ENCODE results near the gene ARMC6.
"Not testable (repeated sequence)": the region's sequence is repeated elsewhere in the genome, so short reads cannot be mapped to it uniquely, and the experiment has no call there.

The ARMC6 gene

DNA sequence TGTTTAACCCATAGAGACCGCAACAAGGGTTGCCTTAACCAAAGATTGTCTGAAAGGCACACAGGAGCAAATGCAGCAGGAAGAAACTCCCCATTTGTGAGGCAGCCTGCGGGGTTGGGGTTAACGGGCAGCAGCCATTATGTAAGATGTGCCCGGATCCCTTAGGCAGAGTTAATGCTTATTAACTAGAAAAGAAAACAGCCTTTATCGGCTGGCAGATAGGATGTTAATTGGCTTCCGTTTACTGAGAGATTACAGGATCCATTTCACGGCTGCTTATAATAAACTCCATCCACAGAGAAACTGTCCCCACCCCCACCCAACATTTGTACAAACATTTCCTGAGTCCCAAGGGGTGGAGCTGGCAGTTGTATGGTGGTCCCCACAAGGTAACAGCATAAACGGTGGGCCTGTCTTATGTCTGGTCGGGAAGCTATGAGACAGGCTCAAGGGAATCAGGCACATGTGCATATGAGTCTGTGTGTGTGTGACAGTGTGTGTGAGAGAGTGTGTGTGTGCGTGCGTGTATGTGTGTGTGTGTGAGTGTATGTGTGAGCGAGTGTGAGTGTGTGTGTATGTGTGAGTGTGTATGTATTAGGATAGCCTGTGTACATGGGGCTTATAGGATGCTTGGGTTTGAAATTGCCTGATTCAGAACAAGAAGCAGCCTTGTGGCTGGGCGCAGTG lies 40.9 kb downstream of the ARMC6 start:
- no peak for DNase-seq (ENCODE audit: low read depth, low spot score)

DNA sequence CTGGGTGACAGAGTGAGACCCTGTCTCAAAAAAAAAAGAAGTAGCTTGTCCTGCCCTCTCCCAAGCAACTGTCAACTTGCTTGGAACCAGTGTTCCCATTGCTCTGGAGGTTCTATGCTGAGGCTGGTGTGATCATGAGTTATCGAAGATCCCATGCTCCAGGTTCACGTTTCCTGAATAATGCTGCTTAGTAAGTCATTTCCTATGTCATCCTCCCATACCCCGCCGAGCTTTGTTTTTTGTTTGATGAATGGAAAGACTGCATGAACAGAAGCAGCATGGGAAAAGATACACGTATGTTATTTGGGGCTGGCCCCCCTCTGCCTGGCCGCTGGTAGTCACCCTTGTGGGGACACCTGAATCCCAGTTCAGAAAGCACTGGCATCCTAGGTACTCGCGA lies 41.7 kb downstream of the ARMC6 start:
- DNase-seq (ENCODE audit: low read depth, low spot score), result no peak

DNA sequence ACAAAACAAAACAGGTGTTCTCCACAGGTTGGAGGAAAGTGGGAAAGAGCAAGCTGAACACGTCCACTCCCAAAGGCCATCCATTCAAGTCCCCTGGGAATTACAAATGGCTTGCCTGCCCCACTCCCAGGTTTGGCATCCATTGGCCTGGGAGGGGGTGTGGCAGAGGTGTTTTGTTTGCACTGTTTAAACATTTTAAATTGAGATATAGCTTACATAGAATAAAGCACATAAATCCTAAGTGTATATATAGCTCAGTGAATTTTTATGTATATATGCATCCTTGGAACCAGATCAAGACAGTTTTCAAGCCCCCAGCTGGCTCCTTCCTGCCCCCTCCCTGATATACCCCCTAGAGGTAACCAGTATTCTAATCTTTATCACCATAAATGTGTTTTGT lies 43.1 kb downstream of the ARMC6 start:
- no peak for DNase-seq (ENCODE audit: low read depth, low spot score)

DNA sequence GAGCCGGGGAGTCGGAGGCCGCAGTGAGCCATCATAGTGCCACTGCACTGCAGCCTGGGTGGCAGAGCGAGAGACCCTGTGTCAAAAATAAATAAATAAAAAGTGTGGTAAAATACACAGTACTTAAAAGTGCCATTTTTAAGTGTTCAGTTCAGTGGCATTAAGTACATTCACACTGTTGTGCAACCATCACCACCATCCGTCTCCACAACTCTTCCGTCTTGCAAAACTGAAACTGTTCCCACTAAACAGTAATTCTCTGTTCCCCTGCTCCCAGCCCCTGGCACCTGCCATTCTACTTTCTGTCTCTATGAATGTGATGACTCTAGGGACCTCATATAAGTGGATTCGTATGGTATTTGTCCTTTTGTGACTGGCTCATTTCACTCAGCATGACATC lies 43.7 kb downstream of the ARMC6 start:
- DNase-seq (ENCODE audit: low read depth, low spot score), result no peak

DNA sequence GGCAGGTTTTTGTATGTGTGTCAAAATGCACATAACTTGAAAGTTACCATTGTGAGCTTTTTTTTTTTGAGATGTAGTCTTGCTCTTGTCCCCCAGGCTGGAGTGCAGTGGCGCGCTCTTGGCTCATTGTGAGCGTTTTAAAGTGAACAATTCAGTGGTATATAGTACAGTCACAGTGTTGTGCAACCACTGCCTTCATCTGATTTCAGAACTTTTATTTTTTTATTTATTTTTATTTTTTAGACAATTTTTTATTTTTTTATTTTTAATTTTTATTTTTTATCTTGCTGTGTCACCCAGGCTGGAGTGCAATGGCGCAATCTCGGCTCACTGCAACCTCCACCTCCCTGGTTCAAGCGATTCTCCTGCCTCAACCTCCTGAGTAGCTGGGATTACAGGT lies 45.4 kb downstream of the ARMC6 start:
- no peak for DNase-seq (ENCODE audit: low read depth, low spot score)

DNA sequence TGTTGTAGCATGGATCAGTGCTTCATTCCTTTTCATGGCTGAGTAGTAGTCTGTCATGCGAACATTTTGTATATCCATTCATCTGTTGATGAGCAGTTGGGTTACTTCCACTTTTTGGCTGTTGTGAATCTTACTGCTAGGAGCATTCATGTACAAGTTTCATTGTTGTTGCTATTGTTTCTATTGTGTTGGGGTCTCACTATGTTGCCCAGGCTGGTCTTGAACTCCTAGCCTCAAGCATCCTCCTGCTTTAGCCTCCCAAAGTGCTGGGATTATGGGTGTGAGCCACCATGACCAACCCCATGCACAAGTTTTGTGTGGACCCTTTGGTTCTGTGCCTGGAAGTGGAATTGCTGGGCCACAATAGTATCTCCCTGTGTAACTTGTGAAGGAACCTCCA lies 46.2 kb downstream of the ARMC6 start:
- DNase-seq (ENCODE audit: low read depth, low spot score), result no peak

DNA sequence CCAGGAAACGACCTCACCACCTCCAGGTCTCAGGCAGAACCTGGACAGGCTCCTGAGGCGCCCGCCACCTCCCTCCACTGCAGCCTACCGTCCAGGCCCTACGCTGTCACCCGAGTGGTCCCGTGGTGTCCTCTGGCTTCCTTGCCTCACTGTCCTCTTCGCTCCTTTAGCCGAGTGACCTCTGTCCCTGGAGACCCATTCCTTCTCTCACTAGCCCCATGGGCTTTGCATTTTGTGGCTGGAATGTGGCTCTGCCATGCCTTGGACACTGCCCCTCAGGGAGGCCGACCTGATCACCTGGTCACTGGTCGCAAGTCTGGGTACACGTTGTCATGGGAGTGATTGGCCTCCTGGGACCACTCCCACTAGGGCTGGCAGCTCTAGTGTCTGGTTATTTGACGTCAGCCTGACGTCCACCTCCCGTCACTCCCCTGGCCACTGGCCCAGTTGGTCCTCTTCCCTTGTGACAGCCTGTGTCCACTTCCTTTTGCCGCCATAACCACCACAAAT lies 48.3 kb downstream of the ARMC6 start:
- DNase-seq (ENCODE audit: low read depth, low spot score), result no peak

DNA sequence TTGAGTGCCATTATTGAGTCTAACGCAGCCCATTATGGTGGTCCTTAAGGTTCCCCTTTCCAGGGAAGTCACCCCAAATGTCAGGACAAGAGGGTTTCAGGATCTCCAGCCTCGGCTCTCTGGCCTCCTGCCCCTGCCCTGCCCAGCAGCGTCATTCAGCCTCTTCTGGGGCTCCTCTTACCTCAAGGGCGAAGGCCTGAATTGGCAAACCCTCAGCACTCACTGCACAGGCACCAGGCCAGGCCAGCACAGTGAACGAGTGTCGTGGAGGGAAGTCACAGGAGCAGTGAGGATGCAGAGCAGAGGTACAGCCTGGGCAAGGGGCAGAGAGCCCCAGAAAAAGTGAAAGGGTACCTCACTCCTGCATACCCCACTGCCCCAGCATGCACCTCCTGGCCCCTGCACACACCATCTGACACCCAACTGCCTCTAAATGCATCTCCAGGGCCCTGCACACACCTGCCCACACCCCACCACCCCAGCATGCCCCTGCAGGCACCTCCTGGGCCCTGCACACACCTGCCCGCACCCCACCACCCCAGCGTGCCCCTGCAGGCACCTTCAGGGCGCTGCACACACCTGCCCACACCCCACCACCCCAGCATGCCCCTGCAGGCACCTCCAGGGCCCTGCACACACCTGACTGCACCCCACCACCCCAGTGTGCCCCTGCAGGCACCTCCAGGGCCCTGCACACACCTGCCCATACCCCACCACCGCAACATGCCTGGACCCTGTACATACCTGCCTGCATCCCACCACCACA lies 50.2 kb downstream of the ARMC6 start:
- no peak for DNase-seq (ENCODE audit: low read depth, low spot score)

DNA sequence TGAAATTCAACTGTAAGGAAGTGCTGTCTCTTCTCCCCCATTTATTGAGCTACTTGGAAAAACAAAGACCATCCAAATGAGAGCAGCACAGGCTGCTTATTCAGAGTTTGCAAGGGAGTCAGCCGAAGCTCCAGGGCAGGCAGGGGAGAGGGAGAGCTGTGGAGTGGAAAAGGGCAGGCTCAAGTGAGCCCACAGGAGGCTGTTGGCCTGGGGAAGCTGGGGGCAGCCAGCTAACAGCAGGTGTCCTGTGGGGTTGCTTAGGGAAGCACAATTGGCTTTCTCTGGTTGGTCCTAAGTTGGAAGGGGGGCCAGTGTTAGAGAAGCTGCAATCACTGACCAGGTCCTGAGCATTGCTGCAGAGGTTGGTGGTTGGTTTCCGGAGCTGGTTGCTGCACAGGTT lies 54.3 kb downstream of the ARMC6 start:
- DNase-seq (ENCODE audit: low read depth, low spot score), result no peak

DNA sequence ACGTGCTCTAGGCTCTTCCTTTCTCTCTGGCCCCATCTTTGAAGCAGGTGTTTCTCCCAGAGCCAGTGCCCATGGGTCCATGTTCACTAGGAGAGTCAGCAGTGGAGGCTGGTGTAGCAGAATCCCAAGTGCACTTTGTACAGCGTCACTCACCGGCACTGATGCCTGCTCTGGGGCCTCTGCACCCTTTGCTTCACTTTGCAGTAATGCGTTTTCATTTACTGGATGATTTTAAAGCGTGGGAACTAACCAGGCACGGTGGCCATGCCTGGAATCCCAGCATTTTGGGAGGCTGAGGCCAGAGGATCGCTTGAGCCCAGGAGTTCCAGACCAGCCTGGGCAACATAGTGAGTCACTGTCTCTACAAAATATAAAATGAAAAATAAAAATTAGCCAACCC lies 61.1 kb downstream of the ARMC6 start:
- DNase-seq (ENCODE audit: low read depth, low spot score), result no peak

DNA sequence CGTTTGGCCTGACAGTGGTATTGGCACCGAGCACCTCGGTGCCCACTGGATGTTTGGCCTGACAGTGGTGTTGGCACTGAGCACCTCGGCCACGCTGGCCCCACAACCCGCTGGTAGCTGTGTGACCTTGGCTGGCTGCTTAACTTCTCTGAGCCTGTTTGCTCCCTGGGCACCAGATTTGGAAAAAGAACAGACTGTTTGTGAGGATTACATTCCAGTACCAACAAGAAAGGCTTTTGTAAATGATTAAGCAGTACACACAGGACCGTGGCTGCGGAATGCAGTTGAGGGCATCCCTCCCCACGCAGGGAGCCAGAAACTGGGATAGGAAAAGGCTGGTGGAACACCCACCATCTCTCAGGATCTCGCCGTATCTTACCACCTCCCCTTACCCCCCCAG lies 62.3 kb downstream of the ARMC6 start:
- no peak for DNase-seq (ENCODE audit: low read depth, low spot score)

DNA sequence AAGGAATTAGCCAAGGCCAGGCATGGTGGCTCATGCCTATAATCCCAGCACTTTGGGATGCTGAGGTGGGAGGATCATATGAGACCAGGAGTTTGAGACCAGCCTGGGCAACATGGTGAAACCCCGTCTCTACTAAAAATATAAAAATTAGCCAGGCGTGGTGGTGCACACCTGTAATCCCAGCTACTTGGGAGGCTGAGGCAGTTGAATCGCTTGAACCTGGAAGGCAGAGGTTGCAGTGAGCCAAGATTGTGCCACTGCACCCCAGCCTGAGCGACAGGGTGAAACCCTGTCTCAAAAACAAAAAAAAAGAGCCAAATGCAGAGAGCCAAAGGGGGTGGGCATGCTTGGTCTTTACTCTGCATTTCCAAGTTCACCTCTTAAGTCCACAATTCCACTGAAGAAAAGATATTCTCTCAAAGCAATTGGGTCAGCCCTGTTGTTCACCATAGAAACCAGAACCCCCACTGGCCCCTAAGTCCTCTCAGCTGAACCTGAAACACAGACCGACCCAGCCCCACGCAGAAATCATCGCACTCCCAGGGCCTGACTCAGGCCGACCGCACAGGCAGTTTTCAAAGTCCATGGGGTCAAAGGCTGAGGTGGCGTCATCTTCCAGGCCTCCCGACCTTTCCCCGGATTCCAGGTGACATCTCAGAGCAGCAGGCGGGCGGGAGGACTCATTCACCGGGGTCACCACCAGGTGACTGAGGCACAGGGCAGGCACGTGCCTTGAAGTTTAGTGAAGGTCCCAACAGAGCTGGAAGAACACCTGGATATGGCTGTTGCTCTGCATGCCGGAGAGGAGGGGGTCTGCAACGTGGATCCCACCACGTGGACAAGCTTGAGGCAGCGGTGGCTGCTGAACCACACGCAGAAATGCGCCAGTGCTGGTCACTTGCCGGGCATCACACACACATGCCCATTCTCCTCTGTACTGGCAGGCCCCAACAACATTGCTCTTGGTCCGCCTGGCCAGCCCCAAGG lies 63.5 kb downstream of the ARMC6 start:
- no peak for DNase-seq (ENCODE audit: low read depth, low spot score)

DNA sequence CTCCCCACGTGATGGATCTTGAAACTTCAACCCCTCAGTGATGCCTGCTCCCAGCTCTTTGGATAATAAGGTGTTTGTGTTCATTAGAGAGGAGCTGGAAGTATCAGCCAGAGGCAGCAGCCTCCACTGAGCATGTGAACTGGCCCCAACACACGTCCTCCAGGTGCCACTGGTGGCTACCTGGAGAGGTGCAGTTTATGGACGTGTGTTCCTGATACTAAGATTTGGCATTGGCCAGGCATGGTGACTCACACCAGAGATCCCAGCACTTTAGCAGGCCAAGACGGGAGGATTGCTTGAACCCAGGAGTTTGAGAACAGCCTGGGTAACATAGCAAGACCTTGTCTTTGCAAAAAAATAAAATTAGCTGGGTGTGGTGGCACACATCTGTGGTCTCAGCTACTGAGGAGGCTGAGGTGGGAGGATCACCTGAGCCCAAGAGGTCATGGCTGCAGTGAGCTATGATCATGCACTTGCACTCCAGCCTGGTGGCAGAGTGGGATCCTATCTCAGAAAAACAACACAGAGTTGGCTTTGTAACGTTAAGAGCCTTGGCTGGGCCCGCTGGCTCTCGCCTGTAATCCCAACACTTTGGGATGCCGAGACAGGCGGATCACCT lies 64.8 kb downstream of the ARMC6 start:
- DNase-seq (ENCODE audit: low read depth, low spot score), result no peak

DNA sequence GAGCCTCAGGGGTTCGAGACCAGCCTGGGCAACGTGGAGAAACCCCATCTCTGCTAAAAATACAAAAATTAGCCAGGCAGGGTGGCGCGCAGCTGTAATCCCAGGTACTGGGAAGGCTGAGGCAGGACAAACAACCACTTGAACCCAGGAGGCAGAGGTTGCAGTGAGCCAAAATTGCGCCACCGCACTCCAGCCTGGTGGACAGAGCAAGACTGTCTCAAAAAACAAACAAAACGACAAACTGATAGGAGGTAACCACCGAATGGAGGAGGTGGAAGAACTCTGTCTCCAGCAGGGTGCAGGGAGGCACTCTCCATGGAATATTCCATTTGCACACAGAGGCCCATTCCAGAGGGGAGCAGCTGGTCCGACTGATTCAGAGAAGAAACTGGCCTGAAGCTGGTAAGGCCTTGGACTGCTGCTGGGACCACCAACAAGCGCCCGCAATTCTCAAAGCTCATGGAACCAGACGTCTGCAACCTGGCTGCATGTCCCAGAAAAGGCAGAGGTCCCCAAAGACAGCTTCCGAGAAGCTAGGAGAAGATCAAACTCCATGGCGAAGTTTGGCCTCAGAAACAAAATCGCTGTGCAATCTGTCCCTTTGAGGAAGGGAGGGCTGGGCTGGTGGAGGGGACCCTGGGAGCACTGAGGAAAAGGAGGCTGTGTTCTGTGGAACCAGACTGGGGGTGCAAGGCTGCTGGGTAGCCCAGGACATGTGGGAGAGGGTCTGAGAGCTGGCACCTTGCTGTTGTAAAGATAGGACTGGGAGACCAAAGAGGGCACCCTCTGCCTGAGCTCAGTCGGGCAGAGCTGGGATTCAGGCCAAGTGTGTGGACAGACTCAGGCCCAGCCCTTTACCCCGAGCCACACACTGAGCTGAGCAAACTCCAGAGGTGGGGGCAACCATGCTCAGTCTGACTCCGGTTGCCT lies 65.6 kb downstream of the ARMC6 start:
- DNase-seq (ENCODE audit: low read depth, low spot score), result no peak

DNA sequence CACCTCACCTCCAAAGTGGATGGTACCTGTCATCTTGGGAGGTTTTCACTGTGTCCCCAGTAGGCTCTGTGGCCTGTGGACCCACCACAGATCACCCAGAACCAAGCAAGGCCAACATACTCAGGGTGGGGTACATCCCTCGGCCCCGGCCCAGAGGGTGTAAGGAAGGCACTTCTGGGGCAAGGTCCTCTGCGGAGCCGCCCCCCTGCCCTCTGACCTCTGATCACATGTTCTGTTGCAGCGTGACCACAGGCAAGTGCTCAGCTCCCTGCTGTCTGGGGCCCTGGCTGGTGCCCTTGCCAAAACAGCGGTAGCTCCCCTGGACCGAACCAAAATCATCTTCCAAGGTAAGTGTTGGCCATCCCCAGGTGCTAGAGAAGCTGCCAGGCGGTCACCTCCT lies 68.1 kb downstream of the ARMC6 start:
- DNase-seq (ENCODE audit: low read depth, low spot score), result no peak

DNA sequence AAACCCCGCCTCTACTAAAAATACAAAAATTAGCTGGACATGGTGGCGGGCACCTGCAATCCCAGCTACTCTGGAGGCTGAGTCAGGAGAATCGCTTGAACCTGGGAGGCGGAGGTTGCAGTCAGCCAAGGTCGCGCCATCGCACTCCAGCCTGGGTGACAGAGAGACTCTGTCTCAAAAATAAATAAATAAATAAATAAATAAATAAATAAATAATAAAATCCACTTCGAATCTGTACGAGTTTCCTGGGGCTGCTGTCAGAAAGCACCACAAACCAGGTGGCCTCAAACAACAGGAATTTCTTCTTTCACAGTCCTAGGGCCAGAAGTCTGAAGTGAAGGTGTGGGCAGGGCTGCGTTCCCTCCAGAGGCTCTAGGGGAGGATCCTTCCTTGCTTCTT lies 69.2 kb downstream of the ARMC6 start:
- not testable (repeated sequence) for DNase-seq (ENCODE audit: low read depth, low spot score)

DNA sequence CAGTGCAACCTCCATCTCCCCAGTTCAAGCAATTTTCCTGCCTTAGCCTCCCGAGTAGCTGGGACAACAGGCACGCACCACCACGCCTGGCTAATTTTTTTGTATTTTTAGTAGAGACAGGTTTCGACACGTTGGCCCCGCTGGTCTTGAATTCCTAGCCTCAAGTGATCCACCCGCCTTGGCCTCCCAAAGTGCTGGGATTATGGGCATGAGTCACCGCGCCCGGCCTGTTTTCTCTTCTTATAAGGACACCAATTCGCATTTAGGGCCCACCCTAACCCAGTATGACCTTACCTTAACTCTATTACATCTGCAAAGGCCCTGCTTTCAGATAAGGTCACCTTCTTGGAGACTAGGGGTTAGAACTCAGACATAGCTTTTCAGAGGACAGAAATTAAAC lies 69.8 kb downstream of the ARMC6 start:
- no peak for DNase-seq (ENCODE audit: low read depth, low spot score)

DNA sequence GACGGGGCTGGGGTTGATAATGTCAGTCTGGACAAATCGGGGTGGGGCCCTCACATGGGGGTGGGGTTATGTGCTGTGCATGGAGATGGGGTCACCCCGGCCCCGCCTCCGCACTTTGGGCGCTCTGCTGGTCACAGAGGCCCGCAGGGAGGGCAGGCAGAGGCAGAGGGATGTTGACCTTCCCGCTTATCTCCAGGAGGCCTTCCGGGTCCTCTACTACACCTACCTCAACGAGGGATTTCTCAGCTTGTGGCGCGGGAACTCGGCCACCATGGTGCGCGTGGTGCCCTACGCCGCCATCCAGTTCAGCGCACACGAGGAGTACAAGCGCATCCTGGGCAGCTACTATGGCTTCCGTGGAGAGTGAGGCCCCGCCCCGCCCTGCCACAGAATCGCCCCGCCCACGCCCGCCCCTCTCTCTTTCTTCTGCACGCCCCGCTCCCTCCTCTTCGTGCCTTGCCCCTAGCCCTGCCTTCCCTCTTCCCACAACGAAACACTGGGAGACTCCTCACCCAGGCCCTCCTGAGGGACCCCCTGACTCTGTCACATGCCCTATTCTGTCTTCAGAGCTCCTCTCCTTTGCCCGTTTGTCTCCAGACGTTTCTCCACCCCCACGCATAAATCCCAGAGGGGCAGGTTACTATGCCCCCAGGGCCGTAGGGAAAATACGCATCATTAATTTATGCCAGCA lies 72.1 kb downstream of the ARMC6 start:
- no peak for DNase-seq (ENCODE audit: low read depth, low spot score)

DNA sequence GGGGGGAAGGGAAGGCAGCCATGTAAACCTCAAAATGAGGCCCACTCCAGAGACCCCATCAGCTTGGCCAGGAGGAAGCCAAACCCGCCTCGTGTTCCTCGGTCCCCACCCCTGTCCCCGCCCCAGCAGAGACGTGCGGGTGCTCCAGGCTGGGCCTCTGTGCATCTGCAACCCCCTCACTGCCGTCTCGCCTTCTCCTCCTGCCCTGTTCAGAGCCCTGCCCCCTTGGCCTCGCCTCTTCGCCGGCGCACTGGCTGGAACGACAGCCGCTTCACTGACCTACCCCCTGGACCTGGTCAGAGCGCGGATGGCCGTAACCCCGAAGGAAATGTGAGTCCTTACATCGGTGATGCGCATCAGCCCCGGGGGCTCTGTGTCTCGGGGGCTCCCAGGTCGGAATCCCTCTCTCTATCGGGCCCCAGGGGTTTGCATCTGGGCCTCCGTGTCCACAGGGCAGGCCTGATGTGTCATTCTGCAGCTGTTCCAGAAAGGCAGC lies 72.7 kb downstream of the ARMC6 start:
- no peak for DNase-seq (ENCODE audit: low read depth, low spot score)

DNA sequence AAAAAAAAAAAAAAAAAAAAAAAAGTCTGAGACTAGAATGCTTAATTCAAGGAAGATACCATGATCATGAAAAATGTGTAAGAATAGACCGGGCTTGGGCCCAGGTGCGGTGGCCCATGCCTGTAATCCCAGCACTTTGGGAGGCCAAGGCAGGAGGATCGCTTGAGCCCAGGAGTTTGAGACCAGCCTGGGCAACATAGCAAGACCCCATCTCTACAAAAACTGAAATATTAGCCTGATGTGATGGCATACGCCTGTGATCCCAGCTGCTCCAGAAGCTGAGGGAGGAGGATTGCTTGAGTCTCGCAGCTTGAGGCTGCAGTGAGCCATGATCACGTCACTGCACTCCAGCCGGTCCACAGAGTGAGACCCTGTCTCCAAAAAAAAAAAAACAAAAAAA lies 73.5 kb downstream of the ARMC6 start:
- not testable (repeated sequence) for DNase-seq (ENCODE audit: low read depth, low spot score)
